ENCODE data around the gene SMPX.

Gene SMPX

GRCh38 chrX:21666679-21667078, 91.2 kb downstream of the SMPX start:
- Histone ChIP-seq H3K9ac (ENCODE audit: low read length) (no peak overlapping the region), H3K56ac (ENCODE audit: low read length) (no peak overlapping the region), H2BK5ac (ENCODE audit: low read length) (no peak overlapping the region), H3K79me1 (ENCODE audit: low read length) (no peaks in the 10 kb centered on the region), H3K79me2 (ENCODE audit: control insufficient read depth, insufficient read depth, low read length) (no peaks in the 10 kb centered on the region), H2BK15ac (replicated peaks; ENCODE audit: low read depth) (no peak overlapping the region), H3K27ac (ENCODE audit: low read depth, low read length) (no peak overlapping the region), H2AK5ac (ENCODE audit: low read length) (no peak overlapping the region), H3K27me3 (ENCODE audit: insufficient read depth, low read length, poor library complexity) (no peaks in the 10 kb centered on the region), H4K5ac (ENCODE audit: low read length) (no peak overlapping the region), H3K36me3 (ENCODE audit: control insufficient read depth, insufficient read depth, low read length) (no peaks in the 10 kb centered on the region), H3K4me3 (ENCODE audit: low read length) (no peak overlapping the region), H2BK120ac (ENCODE audit: low read depth, low read length) (no peak overlapping the region), H4K8ac (ENCODE audit: low read depth, low read length) (no peak overlapping the region), H3K4me1 (ENCODE audit: control insufficient read depth, low read depth, low read length) (no peaks in the 10 kb centered on the region), H3K23ac (ENCODE audit: low read length) (no peak overlapping the region), H3K18ac (ENCODE audit: low read length) (no peak overlapping the region), H3K4me2 (ENCODE audit: low read length) (no peak overlapping the region), H3K4ac (ENCODE audit: low read depth, low read length) (no peak overlapping the region)
- DNase-seq, result no peak
- no CpG with 5 or more reads among the region's 4 CpGs for WGBS (ENCODE audit: extremely low coverage, insufficient coverage, low lambda C conversion rate)

- Histone ChIP-seq H2AK5ac (ENCODE audit: low read length) (no peak overlapping the region), H3K36me3 (ENCODE audit: control insufficient read depth, insufficient read depth, low read length) (no peaks in the 10 kb centered on the region), H3K9ac (ENCODE audit: low read length) (no peak overlapping the region), H3K23ac (ENCODE audit: low read length) (no peak overlapping the region), H3K56ac (ENCODE audit: low read length) (no peak overlapping the region), H3K4me2 (ENCODE audit: low read length) (no peak overlapping the region), H3K27me3 (ENCODE audit: insufficient read depth, low read length, poor library complexity) (no peaks in the 10 kb centered on the region), H3K79me1 (ENCODE audit: low read length) (no peaks in the 10 kb centered on the region), H4K5ac (ENCODE audit: low read length) (no peak overlapping the region), H3K18ac (ENCODE audit: low read length) (no peak overlapping the region), H3K4me1 (ENCODE audit: control insufficient read depth, low read depth, low read length) (no peaks in the 10 kb centered on the region), H3K4me3 (ENCODE audit: low read length) (no peak overlapping the region), H3K4ac (ENCODE audit: low read depth, low read length) (no peak overlapping the region), H4K8ac (ENCODE audit: low read depth, low read length) (no peak overlapping the region), H2BK120ac (ENCODE audit: low read depth, low read length) (no peak overlapping the region), H3K27ac (ENCODE audit: low read depth, low read length) (no peak overlapping the region), H2BK5ac (ENCODE audit: low read length) (no peak overlapping the region), H3K79me2 (ENCODE audit: control insufficient read depth, insufficient read depth, low read length) (no peaks in the 10 kb centered on the region), H2BK15ac (replicated peaks; ENCODE audit: low read depth) (no peak overlapping the region)
- no CpG with 5 or more reads among the region's 4 CpGs for WGBS (ENCODE audit: extremely low coverage, insufficient coverage, low lambda C conversion rate)
- no peak for DNase-seq
Measured at GRCh38 chrX:21666252-21666651, 91.7 kb downstream of the SMPX start.

- no peak overlapping the region for H3K9ac ChIP-seq (ENCODE audit: low read length)
- H3K18ac ChIP-seq (ENCODE audit: low read length), result no peak overlapping the region
- no peak overlapping the region for H2BK120ac ChIP-seq (ENCODE audit: low read depth, low read length)
- no peak overlapping the region for H4K8ac ChIP-seq (ENCODE audit: low read depth, low read length)
- no peak for DNase-seq
- no peak overlapping the region for H2BK5ac ChIP-seq (ENCODE audit: low read length)
- H3K36me3 ChIP-seq (ENCODE audit: control insufficient read depth, insufficient read depth, low read length), result no peaks in the 10 kb centered on the region
- H3K4me1 ChIP-seq (ENCODE audit: control insufficient read depth, low read depth, low read length), result no peaks in the 10 kb centered on the region
- H3K23ac ChIP-seq (ENCODE audit: low read length), result no peak overlapping the region
- H3K4me3 ChIP-seq (ENCODE audit: low read length), result no peak overlapping the region
- no peak overlapping the region for H3K4ac ChIP-seq (ENCODE audit: low read depth, low read length)
- no peak overlapping the region for H3K56ac ChIP-seq (ENCODE audit: low read length)
- H2BK15ac ChIP-seq (replicated peaks; ENCODE audit: low read depth), result no peak overlapping the region
- no CpG with 5 or more reads among the region's 4 CpGs for WGBS (ENCODE audit: extremely low coverage, insufficient coverage, low lambda C conversion rate)
- no peaks in the 10 kb centered on the region for H3K79me2 ChIP-seq (ENCODE audit: control insufficient read depth, insufficient read depth, low read length)
- no peaks in the 10 kb centered on the region for H3K27me3 ChIP-seq (ENCODE audit: insufficient read depth, low read length, poor library complexity)
- no peak overlapping the region for H3K27ac ChIP-seq (ENCODE audit: low read depth, low read length)
- H3K4me2 ChIP-seq (ENCODE audit: low read length), result no peak overlapping the region
- no peak overlapping the region for H4K5ac ChIP-seq (ENCODE audit: low read length)
- no peak overlapping the region for H2AK5ac ChIP-seq (ENCODE audit: low read length)
- no peaks in the 10 kb centered on the region for H3K79me1 ChIP-seq (ENCODE audit: low read length)
Measured at GRCh38 chrX:21662761-21663160, 95.2 kb downstream of the SMPX start.

GRCh38 chrX:21661316-21661715, 96.6 kb downstream of the SMPX start:
- no peaks in the 10 kb centered on the region for H3K27me3 ChIP-seq (ENCODE audit: insufficient read depth, low read length, poor library complexity)
- no peak for DNase-seq
- no peak overlapping the region for H2AK5ac ChIP-seq (ENCODE audit: low read length)
- H3K4me2 ChIP-seq (ENCODE audit: low read length), result no peak overlapping the region
- H3K79me1 ChIP-seq (ENCODE audit: low read length), result no peaks in the 10 kb centered on the region
- no peak overlapping the region for H4K8ac ChIP-seq (ENCODE audit: low read depth, low read length)
- H3K56ac ChIP-seq (ENCODE audit: low read length), result no peak overlapping the region
- H3K4me3 ChIP-seq (ENCODE audit: low read length), result no peak overlapping the region
- no CpG with 5 or more reads among the region's 6 CpGs for WGBS (ENCODE audit: extremely low coverage, insufficient coverage, low lambda C conversion rate)
- H3K36me3 ChIP-seq (ENCODE audit: control insufficient read depth, insufficient read depth, low read length), result no peaks in the 10 kb centered on the region
- no peak overlapping the region for H2BK5ac ChIP-seq (ENCODE audit: low read length)
- no peak overlapping the region for H3K18ac ChIP-seq (ENCODE audit: low read length)
- H2BK120ac ChIP-seq (ENCODE audit: low read depth, low read length), result no peak overlapping the region
- no peak overlapping the region for H3K4ac ChIP-seq (ENCODE audit: low read depth, low read length)
- no peak overlapping the region for H3K23ac ChIP-seq (ENCODE audit: low read length)
- H3K9ac ChIP-seq (ENCODE audit: low read length), result no peak overlapping the region
- H3K4me1 ChIP-seq (ENCODE audit: control insufficient read depth, low read depth, low read length), result no peaks in the 10 kb centered on the region
- no peak overlapping the region for H2BK15ac ChIP-seq (replicated peaks; ENCODE audit: low read depth)
- H4K5ac ChIP-seq (ENCODE audit: low read length), result no peak overlapping the region
- H3K27ac ChIP-seq (ENCODE audit: low read depth, low read length), result no peak overlapping the region
- no peaks in the 10 kb centered on the region for H3K79me2 ChIP-seq (ENCODE audit: control insufficient read depth, insufficient read depth, low read length)

GRCh38 chrX:21660156-21660555, 97.8 kb downstream of the SMPX start:
- H3K27ac ChIP-seq (ENCODE audit: low read depth, low read length), result no peak overlapping the region
- no CpG with 5 or more reads among the region's 2 CpGs for WGBS (ENCODE audit: extremely low coverage, insufficient coverage, low lambda C conversion rate)
- H3K27me3 ChIP-seq (ENCODE audit: insufficient read depth, low read length, poor library complexity), result no peaks in the 10 kb centered on the region

GRCh38 chrX:21659320-21659719, 98.6 kb downstream of the SMPX start:
- Histone ChIP-seq H4K8ac (ENCODE audit: low read depth, low read length) (no peak overlapping the region), H3K79me2 (ENCODE audit: control insufficient read depth, insufficient read depth, low read length) (no peaks in the 10 kb centered on the region), H2BK15ac (replicated peaks; ENCODE audit: low read depth) (no peak overlapping the region), H3K27ac (ENCODE audit: low read depth, low read length) (no peak overlapping the region), H3K4me3 (ENCODE audit: low read length) (no peak overlapping the region), H3K18ac (ENCODE audit: low read length) (no peak overlapping the region), H3K27me3 (ENCODE audit: insufficient read depth, low read length, poor library complexity) (no peaks in the 10 kb centered on the region), H3K79me1 (ENCODE audit: low read length) (no peaks in the 10 kb centered on the region), H3K4ac (ENCODE audit: low read depth, low read length) (no peak overlapping the region), H4K5ac (ENCODE audit: low read length) (no peak overlapping the region), H2AK5ac (ENCODE audit: low read length) (no peak overlapping the region), H2BK5ac (ENCODE audit: low read length) (no peak overlapping the region), H3K4me1 (ENCODE audit: control insufficient read depth, low read depth, low read length) (no peaks in the 10 kb centered on the region), H3K56ac (ENCODE audit: low read length) (no peak overlapping the region), H3K36me3 (ENCODE audit: control insufficient read depth, insufficient read depth, low read length) (no peaks in the 10 kb centered on the region), H3K23ac (ENCODE audit: low read length) (no peak overlapping the region), H3K9ac (ENCODE audit: low read length) (no peak overlapping the region), H2BK120ac (ENCODE audit: low read depth, low read length) (no peak overlapping the region), H3K4me2 (ENCODE audit: low read length) (no peak overlapping the region)
- no CpG with 5 or more reads among the region's 3 CpGs for WGBS (ENCODE audit: extremely low coverage, insufficient coverage, low lambda C conversion rate)
- no peak for DNase-seq

More at GRCh38 chrX:21660156-21660555, 97.8 kb downstream of the SMPX start:
- H3K79me1 ChIP-seq (ENCODE audit: low read length), result no peaks in the 10 kb centered on the region
- H3K4ac ChIP-seq (ENCODE audit: low read depth, low read length), result no peak overlapping the region
- H2AK5ac ChIP-seq (ENCODE audit: low read length), result no peak overlapping the region
- H3K4me2 ChIP-seq (ENCODE audit: low read length), result no peak overlapping the region
- no peaks in the 10 kb centered on the region for H3K79me2 ChIP-seq (ENCODE audit: control insufficient read depth, insufficient read depth, low read length)
- no peaks in the 10 kb centered on the region for H3K4me1 ChIP-seq (ENCODE audit: control insufficient read depth, low read depth, low read length)
- H2BK5ac ChIP-seq (ENCODE audit: low read length), result no peak overlapping the region
- DNase-seq, result no peak
- H3K9ac ChIP-seq (ENCODE audit: low read length), result no peak overlapping the region
- no peak overlapping the region for H3K18ac ChIP-seq (ENCODE audit: low read length)
- H3K23ac ChIP-seq (ENCODE audit: low read length), result no peak overlapping the region
- no peaks in the 10 kb centered on the region for H3K36me3 ChIP-seq (ENCODE audit: control insufficient read depth, insufficient read depth, low read length)
- no peak overlapping the region for H2BK15ac ChIP-seq (replicated peaks; ENCODE audit: low read depth)
- H4K5ac ChIP-seq (ENCODE audit: low read length), result no peak overlapping the region
- no peak overlapping the region for H4K8ac ChIP-seq (ENCODE audit: low read depth, low read length)
- no peak overlapping the region for H2BK120ac ChIP-seq (ENCODE audit: low read depth, low read length)
- H3K56ac ChIP-seq (ENCODE audit: low read length), result no peak overlapping the region
- no peak overlapping the region for H3K4me3 ChIP-seq (ENCODE audit: low read length)

Data from mesendoderm (in vitro differentiated cells).